Liver (tissue), 9 donors: Measurements from ENCODE around the gene ROM1. TPM values are rescaled to one million over a fixed set of nuclear protein-coding genes. Genes with fewer than 3 reads are reported as not detected.

Experiments
- DNase-seq: peaks from one replicate; pipeline ENCODE4 v3.0.0-alpha.2; 2017; ENCODE audit warnings: low spot score
- H3K27ac ChIP-seq, 2 donors: one replicate each; pipeline ENCODE4 v1.7.0; 2013; ENCODE audit warnings: inconsistent platforms in 2 of 2, low read length in 2 of 2, control low read depth in 1 of 2, low read depth in 1 of 2, mild to moderate bottlenecking in 1 of 2
- H3K27me3 ChIP-seq, 4 donors: one replicate each; pipeline versions ENCODE4 v1.6.1 to v1.7.0; 2013; ENCODE audit warnings: low read length in 3 of 4, inconsistent platforms in 1 of 4, mild to moderate bottlenecking in 1 of 4, moderate library complexity in 1 of 4; ENCODE audit not compliant: control insufficient read depth in 4 of 4, insufficient read depth in 4 of 4
- H3K36me3 ChIP-seq, 4 donors: one replicate each; pipeline versions ENCODE4 v1.6.1 to v1.7.0; 2013; ENCODE audit warnings: low read length in 3 of 4, mild to moderate bottlenecking in 3 of 4, low read depth in 1 of 4, moderate library complexity in 1 of 4; ENCODE audit not compliant: control insufficient read depth in 4 of 4, insufficient read depth in 3 of 4
- H3K4me1 ChIP-seq, 4 donors: one replicate each; pipeline versions ENCODE4 v1.6.1 to v1.7.0; 2013; ENCODE audit warnings: low read length in 3 of 4, mild to moderate bottlenecking in 3 of 4, moderate library complexity in 1 of 4; ENCODE audit not compliant: control insufficient read depth in 4 of 4, insufficient read depth in 4 of 4
- H3K4me3 ChIP-seq, 3 donors: one replicate each; pipeline versions ENCODE4 v1.6.1 to v1.7.0; 2013; ENCODE audit warnings: low read length in 3 of 3, control low read depth in 1 of 3, low read depth in 1 of 3, mild to moderate bottlenecking in 1 of 3
- H3K9ac ChIP-seq, 2 donors: one replicate each; pipeline ENCODE4 v1.7.0; 2013; ENCODE audit warnings: low read length in 2 of 2, mild to moderate bottlenecking in 2 of 2, moderate library complexity in 2 of 2, control low read depth in 1 of 2, low read depth in 1 of 2
- H3K9me3 ChIP-seq, 4 donors: one replicate each; pipeline versions ENCODE4 v1.6.1 to v1.7.0; 2013; ENCODE audit warnings: low read length in 3 of 4; ENCODE audit not compliant: control insufficient read depth in 4 of 4
- EGR1 ChIP-seq, 2 donors: IDR thresholded peaks; 2 replicates each; pipeline ENCODE4 v1.6.1; 2016 to 2018; ENCODE audit warnings: antibody characterized with exemption in 2 of 2, low read depth in 2 of 2
- FOXA1 ChIP-seq: IDR thresholded peaks from 2 replicates; pipeline ENCODE4 v1.6.1; 2016; ENCODE audit warnings: antibody characterized with exemption
- FOXA2 ChIP-seq: IDR thresholded peaks from 2 replicates; pipeline ENCODE4 v1.6.1; 2016; ENCODE audit warnings: antibody characterized with exemption
- GABPA ChIP-seq, 2 donors: IDR thresholded peaks in 1 of 2; conservative IDR thresholded peaks in 1 of 2; 2 replicates each; pipeline ENCODE4 v1.6.1; 2016; ENCODE audit warnings: antibody characterized with exemption in 2 of 2, mild to moderate bottlenecking in 1 of 2, moderate library complexity in 1 of 2
- HNF4A ChIP-seq, 2 donors: conservative IDR thresholded peaks; 2 replicates each; pipeline ENCODE4 v1.6.1; 2016; ENCODE audit warnings: antibody characterized with exemption in 2 of 2, mild to moderate bottlenecking in 2 of 2
- HNF4G ChIP-seq: IDR thresholded peaks from 2 replicates; pipeline ENCODE4 v1.6.1; 2016; ENCODE audit warnings: antibody characterized with exemption
- JUND ChIP-seq, 2 donors: IDR thresholded peaks; 2 replicates each; pipeline ENCODE4 v1.6.1; 2016; ENCODE audit warnings: antibody characterized with exemption in 2 of 2
- NR2F2 ChIP-seq: IDR thresholded peaks from 2 replicates; pipeline ENCODE4 v1.6.1; 2016; ENCODE audit warnings: antibody characterized with exemption
- RAD21 ChIP-seq, 2 donors: IDR thresholded peaks; 2 replicates each; pipeline ENCODE4 v1.6.1; 2016; ENCODE audit warnings: antibody characterized with exemption in 2 of 2, mild to moderate bottlenecking in 2 of 2
- RXRA ChIP-seq, 2 donors: IDR thresholded peaks; 2 replicates each; pipeline ENCODE4 v1.6.1; 2017 to 2018; ENCODE audit warnings: antibody characterized with exemption in 2 of 2, mild to moderate bottlenecking in 1 of 2
- SP1 ChIP-seq: IDR thresholded peaks from 2 replicates; pipeline ENCODE4 v1.6.1; 2018; ENCODE audit warnings: antibody characterized with exemption, mild to moderate bottlenecking
- TAF1 ChIP-seq: conservative IDR thresholded peaks from 2 replicates; pipeline ENCODE4 v1.6.1; 2016; ENCODE audit warnings: antibody characterized with exemption, mild to moderate bottlenecking
- YY1 ChIP-seq: IDR thresholded peaks from 2 replicates; pipeline ENCODE4 v1.6.1; 2016; ENCODE audit warnings: antibody characterized with exemption, mild to moderate bottlenecking
- WGBS: extraction: QIAGEN DNeasy Blood & Tissue Kit; methylation state at CpG from one replicate; pipeline ENCODE4 v1.1.7; 2013; 5-methylcytosine and 5-hydroxymethylcytosine counted together
- polyA plus RNA-seq, 2 donors: library from polyadenylated mRNA; stranded (reverse) in 1 of 2; unstranded in 1 of 2; fragments of 200-250 nt in 1 of 2; fragments of >200 nt in 1 of 2; fragmentation: Nextera tagmentation in 1 of 2; extraction: Ambion mirVana in 1 of 2; gene quantifications; one replicate each; pipeline versions ENCODE4 v1.2.1 to v1.2.3, GENCODE V29; 2013 to 2015
- total RNA-seq, 2 donors: library from RNA; depleted of rRNA; stranded (reverse); fragments of >200 nt; gene quantifications; one replicate each; pipeline ENCODE4 v1.2.3, GENCODE V29; 2014
- TF ChIP-seq, protein P1 (sequence below): fragments of 150-350 bp; IDR thresholded peaks from 2 replicates; pipeline ENCODE4 v1.5.1; 2017; ENCODE audit warnings: improper control_type of control experiment, low read depth, low read length; ENCODE audit not compliant: missing input control
- TF ChIP-seq, protein P2 (sequence below): IDR thresholded peaks from 2 replicates; pipeline ENCODE4 v1.6.1; 2016; ENCODE audit warnings: antibody characterized with exemption
- TF ChIP-seq, protein P3 (sequence below): IDR thresholded peaks from 2 replicates; pipeline ENCODE4 v1.6.1; 2016; ENCODE audit warnings: antibody characterized with exemption
- TF ChIP-seq, protein P4 (sequence below): IDR thresholded peaks from 2 replicates; pipeline ENCODE4 v1.6.1; 2016; ENCODE audit warnings: antibody characterized with exemption
- TF ChIP-seq, protein P5 (sequence below): IDR thresholded peaks from 2 replicates; pipeline ENCODE4 v1.6.1; 2016; ENCODE audit warnings: antibody characterized with exemption, mild to moderate bottlenecking
- donor health status: healthy.
- donor health status: healthy.
- donor health status: healthy.
- donor health status: healthy.
- donor health status: healthy.

ROM1 gene
- total and polyA plus RNA-seq, 4 donors = 0.84 to 3.9 (median 1.1) TPM

DNA sequence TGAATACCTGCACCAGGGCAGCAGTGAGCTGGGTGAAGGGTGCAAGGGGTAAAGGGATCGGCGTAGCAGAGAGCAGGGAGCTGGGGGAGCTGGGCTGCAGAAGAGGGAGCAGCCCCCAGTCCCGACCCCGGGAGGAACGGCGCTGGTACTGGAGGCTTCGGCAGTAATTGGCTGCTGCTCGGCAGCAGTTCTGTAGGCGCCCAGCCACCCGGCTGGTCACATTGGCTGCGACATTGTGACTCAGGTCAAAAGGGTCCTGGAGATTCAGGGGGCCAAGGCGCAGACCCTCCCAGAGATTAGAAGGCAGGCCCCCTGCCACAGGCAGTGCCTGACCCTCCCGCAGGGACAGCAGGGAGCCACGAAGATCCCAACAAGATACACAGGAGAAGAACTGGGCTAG is 37.2 kb upstream of the ROM1 start:
- DNase-seq = no peak
- Histone ChIP-seq H3K27ac (peak overlapping the region; percentile 95 to 96), H3K4me1 (peaks cover 6 to 33% (median 24%) of the 10 kb centered on the region in 4 donors), H3K4me3 (no peak overlapping the region), H3K36me3 (peaks cover 4 to 38% (median 24%) of the 10 kb centered on the region in 4 donors), H3K9ac (no peak overlapping the region), H3K27me3 (no peaks in the 10 kb centered on the region), H3K9me3 (no peaks in the 10 kb centered on the region)
- WGBS = 78% methylated on average over 14 of the region's 14 CpGs
- TF ChIP-seq, protein P1, sequence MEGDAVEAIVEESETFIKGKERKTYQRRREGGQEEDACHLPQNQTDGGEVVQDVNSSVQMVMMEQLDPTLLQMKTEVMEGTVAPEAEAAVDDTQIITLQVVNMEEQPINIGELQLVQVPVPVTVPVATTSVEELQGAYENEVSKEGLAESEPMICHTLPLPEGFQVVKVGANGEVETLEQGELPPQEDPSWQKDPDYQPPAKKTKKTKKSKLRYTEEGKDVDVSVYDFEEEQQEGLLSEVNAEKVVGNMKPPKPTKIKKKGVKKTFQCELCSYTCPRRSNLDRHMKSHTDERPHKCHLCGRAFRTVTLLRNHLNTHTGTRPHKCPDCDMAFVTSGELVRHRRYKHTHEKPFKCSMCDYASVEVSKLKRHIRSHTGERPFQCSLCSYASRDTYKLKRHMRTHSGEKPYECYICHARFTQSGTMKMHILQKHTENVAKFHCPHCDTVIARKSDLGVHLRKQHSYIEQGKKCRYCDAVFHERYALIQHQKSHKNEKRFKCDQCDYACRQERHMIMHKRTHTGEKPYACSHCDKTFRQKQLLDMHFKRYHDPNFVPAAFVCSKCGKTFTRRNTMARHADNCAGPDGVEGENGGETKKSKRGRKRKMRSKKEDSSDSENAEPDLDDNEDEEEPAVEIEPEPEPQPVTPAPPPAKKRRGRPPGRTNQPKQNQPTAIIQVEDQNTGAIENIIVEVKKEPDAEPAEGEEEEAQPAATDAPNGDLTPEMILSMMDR = no peak
- TF ChIP-seq, protein P2, sequence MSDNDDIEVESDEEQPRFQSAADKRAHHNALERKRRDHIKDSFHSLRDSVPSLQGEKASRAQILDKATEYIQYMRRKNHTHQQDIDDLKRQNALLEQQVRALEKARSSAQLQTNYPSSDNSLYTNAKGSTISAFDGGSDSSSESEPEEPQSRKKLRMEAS = no peak
- TF ChIP-seq RXRA (IDR thresholded peaks at IDR 0.05) (no peak), JUND (IDR thresholded peaks at IDR 0.05) (no peak), SP1 (no peak), YY1 (no peak), TAF1 (no peak), EGR1 (IDR thresholded peaks at IDR 0.05; ENCODE audit: low read depth in 2 of 2) (no peak), FOXA1 (no peak), HNF4A (conservative IDR thresholded peaks at IDR 0.05) (no peak), RAD21 (IDR thresholded peaks at IDR 0.05) (no peak), HNF4G (no peak)
- TF ChIP-seq, protein P3, sequence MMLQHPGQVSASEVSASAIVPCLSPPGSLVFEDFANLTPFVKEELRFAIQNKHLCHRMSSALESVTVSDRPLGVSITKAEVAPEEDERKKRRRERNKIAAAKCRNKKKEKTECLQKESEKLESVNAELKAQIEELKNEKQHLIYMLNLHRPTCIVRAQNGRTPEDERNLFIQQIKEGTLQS = no peak
- TF ChIP-seq, protein P4, sequence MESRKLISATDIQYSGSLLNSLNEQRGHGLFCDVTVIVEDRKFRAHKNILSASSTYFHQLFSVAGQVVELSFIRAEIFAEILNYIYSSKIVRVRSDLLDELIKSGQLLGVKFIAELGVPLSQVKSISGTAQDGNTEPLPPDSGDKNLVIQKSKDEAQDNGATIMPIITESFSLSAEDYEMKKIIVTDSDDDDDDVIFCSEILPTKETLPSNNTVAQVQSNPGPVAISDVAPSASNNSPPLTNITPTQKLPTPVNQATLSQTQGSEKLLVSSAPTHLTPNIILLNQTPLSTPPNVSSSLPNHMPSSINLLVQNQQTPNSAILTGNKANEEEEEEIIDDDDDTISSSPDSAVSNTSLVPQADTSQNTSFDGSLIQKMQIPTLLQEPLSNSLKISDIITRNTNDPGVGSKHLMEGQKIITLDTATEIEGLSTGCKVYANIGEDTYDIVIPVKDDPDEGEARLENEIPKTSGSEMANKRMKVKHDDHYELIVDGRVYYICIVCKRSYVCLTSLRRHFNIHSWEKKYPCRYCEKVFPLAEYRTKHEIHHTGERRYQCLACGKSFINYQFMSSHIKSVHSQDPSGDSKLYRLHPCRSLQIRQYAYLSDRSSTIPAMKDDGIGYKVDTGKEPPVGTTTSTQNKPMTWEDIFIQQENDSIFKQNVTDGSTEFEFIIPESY = no peak
- TF ChIP-seq, protein P5, sequence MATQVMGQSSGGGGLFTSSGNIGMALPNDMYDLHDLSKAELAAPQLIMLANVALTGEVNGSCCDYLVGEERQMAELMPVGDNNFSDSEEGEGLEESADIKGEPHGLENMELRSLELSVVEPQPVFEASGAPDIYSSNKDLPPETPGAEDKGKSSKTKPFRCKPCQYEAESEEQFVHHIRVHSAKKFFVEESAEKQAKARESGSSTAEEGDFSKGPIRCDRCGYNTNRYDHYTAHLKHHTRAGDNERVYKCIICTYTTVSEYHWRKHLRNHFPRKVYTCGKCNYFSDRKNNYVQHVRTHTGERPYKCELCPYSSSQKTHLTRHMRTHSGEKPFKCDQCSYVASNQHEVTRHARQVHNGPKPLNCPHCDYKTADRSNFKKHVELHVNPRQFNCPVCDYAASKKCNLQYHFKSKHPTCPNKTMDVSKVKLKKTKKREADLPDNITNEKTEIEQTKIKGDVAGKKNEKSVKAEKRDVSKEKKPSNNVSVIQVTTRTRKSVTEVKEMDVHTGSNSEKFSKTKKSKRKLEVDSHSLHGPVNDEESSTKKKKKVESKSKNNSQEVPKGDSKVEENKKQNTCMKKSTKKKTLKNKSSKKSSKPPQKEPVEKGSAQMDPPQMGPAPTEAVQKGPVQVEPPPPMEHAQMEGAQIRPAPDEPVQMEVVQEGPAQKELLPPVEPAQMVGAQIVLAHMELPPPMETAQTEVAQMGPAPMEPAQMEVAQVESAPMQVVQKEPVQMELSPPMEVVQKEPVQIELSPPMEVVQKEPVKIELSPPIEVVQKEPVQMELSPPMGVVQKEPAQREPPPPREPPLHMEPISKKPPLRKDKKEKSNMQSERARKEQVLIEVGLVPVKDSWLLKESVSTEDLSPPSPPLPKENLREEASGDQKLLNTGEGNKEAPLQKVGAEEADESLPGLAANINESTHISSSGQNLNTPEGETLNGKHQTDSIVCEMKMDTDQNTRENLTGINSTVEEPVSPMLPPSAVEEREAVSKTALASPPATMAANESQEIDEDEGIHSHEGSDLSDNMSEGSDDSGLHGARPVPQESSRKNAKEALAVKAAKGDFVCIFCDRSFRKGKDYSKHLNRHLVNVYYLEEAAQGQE = no peak

DNA sequence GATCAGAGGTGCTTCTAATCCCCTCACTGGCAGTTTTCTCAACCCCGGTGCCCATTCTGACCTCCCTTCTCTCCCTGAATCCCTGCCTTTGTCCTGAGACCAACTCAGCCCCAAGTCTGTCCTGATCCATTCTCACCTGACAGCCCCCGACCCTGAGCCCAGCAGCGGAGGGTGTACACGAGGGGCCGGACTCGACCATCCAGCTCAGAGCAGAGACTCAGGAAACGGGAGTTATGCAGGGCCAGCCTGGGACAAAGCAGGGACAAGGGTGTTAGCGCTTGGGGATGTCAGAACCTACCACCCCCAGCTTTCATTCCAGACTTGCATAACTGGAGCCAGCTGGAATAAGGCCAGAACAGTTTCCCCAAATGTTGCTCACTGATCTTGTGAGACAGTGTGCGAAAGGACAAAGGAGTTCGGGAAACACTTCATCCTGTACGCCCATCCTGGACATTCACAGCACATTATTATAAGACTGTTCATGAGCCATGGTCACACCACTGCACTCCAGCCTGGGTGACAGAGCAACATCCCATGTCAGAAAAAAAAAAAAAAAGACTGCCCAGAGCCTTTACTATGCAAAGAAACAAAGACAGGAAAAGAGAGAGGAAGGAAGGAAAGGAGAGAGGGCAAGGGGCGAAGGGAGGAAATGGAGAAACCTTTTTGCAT is 35.9 kb upstream of the ROM1 start:
- TF ChIP-seq SP1 (peak; percentile 21), RXRA (IDR thresholded peaks at IDR 0.05) (no peak), JUND (IDR thresholded peaks at IDR 0.05) (no peak), TAF1 (peak; percentile 37), GABPA (IDR thresholded peaks at IDR 0.05 in 1 of 2, conservative IDR thresholded peaks at IDR 0.05 in 1 of 2) (no peak), HNF4G (no peak), NR2F2 (peak; percentile 89), EGR1 (IDR thresholded peaks at IDR 0.05; ENCODE audit: low read depth in 2 of 2) (no peak), FOXA2 (no peak)
- TF ChIP-seq, protein P5 = no peak
- no peak for DNase-seq
- no peaks in the 10 kb centered on the region for H3K9me3 ChIP-seq
- no peak overlapping the region for H3K9ac ChIP-seq
- H3K4me3 ChIP-seq = no peak overlapping the region
- WGBS = 77% methylated on average over 12 of the region's 12 CpGs
- peak overlapping the region; percentile 95 to 96 for H3K27ac ChIP-seq
- peaks cover 2 to 37% (median 20%) of the 10 kb centered on the region in 4 donors for H3K36me3 ChIP-seq
- no peaks in the 10 kb centered on the region for H3K27me3 ChIP-seq
- peaks cover 6 to 39% (median 23%) of the 10 kb centered on the region in 4 donors for H3K4me1 ChIP-seq
